GM19035 (cell line): ENCODE results near the gene FRMD4B.

ENCODE experiments used
- ATAC-seq: cut with Tn5 transposase; IDR thresholded peaks from one replicate; pipeline ENCODE4 v1.9.1; 2021; ENCODE audit not compliant: unreplicated experiment

Gene FRMD4B

DNA sequence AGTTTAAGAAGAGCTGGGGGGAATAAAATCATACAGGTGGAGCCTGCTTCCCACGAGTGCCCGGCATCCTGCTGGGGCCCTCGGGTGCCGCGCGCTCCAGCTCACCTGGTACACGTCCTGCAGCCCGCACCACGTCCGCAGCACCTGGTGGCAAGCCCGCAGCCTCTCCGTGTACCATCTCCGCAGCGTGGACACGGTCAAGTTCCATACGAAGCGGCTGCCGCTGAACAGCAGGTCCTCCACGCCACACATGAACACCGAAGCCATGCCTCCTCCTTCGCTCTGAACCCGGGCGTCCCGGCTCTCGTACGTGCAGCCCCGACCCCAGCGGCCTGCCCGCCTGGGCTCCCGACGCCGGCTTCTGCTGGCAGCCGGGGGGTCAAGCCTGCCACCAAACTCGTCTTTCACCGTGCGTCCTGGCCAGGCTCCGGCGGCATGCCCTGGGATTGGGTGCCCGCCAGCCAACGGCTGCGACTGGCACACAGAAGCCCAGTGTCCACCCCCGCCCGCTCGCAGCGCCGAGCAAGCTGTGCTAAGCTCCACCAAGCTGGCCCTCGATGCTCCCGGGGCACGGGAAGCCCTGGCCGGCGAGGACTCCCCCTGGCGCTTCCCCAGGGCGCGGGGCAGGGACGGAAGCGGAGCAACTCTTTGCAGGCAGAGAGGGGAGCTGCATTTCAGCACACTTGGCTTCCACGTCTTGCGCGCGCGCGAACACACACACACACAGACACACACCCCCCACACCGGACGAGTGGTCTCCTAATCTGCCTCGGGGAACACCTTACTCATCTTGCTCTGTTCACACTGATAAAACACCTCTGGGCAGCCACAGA is at the start of gene FRMD4B:
Gene FRMD4B (minus strand): TSS at position 366 of the 833 bp plus-strand sequence. CDS start 99 bp downstream, at position 267.
- ATAC-seq = no peak

DNA sequence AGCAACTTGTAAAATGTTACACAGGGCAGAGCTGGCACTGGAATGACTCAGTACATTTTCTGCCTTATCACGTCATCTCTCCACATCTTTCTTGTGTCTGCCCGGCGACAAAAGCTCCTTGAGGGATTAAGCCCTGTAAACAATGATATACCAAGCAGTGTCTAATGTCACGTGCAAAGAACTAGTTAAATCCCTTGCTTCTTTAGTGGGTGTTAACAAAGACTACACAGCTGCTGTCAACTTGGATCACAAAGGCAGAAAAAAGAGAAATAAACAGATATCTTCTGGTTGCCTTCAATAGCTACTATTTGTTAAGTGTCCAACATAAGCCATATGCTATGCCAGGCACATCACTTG is 48.1 kb upstream of the FRMD4B start:
- ATAC-seq = no peak

DNA sequence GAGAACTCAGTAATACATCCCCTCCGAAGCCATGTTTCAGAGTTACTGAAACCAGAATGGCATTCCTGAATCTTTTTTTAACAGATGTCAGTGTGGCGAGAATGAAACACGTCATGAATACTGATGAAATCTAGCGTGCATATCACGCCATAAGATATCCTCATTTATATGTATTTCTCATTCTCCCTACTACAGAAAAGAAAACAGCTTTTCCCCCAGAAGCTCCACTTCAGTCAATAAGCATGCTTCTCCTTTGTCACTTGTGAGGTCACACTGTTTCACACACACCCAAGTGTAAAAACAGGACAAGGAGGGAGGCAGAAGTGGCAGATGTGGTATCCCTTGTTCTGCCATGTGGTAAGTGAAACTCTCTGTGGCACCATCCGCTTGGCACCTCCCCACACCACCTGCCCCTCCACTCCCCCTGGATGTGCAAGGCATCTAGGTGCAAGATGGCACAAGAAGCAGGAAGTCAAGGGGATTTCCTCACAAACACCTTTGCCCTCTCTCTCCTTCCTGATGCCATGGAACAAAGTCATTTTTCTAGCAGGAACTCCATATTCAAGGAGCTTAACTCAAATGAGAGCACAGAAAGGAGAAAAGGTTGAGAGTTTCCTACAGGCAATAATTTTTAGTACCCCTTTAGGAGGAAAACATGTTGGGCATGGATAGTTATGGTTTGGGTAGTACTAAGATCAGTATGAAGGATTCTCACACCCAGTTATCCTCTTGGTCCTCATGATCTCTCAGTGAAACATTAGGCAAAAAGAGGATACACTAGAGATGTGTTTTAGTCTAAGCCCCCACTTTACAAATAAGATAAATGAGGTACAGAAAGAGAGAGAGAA is 47.5 kb upstream of the FRMD4B start:
- ATAC-seq = no peak

DNA sequence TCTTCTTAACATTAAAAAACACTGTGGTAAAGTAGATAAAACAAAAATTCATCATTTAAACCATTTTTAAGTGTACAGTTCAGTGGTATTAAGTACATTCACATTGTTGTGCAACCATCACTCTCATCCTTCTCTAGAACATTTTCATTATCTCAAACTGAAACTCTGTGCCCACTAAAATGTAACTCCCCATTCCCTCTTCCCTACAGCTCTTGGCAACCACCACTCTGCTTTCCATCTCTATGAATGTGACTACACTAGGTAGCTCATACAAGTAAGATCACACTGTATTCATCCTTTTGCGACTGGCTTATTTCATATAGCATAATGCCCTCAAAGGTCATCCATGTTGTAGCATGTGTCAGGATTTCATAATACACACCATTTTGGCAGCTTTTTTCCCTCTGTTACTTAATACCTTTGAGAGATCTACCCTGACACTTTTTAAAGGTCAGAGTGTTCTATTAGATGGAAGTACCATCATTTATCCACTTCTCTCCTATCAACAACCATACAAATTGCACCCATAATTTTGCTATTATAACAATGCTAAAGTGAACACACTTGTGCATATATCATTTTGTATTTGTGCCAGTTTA is 42.9 kb upstream of the FRMD4B start:
- ATAC-seq = no peak

DNA sequence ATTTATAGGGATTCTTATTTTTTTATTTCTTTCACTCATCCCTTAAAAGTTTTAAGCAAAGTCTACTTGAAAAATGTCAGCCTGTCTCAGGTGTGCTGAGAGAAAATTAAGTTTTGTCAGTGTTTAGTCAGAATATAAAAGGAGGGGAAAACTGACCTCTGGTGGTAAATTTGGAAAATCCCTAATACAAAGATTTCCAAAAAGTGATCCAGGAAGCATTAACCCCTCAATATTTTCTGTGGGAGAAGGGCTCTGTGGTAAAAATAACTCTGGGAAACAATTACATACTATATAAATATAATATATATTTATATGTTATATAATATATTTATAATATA is 41.0 kb upstream of the FRMD4B start:
- ATAC-seq = no peak

DNA sequence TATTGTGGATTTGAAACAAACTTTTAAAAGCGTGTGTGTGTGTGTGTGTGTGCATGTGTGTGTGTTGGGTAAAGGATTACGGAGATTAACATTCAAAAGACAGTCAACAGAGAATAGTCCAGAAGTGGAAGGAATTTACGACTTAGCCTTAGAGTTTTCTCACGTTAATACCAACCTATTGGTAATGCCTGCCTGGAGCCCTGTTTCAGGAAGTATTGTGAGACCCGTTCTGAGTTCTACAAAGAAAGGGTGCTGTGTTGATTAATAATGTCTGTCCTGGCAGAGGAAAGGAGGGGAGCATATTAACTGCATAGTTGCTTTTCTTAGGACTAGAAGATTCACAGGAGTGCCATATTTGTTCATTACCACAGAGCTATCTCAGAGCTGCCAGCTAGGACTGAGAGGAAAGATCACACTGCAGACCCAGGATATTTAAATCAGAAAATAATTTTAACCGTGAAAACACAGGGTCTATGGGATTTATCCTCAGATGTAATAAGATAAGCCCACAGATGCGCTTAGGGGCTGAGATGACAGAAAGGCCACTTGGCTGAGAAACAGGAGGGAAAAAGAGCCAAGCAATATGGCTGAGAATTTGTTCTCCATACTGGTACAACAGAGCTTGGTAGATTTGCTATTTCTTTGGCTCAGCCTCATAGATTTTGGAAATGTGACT is 40.5 kb upstream of the FRMD4B start:
- no peak for ATAC-seq

DNA sequence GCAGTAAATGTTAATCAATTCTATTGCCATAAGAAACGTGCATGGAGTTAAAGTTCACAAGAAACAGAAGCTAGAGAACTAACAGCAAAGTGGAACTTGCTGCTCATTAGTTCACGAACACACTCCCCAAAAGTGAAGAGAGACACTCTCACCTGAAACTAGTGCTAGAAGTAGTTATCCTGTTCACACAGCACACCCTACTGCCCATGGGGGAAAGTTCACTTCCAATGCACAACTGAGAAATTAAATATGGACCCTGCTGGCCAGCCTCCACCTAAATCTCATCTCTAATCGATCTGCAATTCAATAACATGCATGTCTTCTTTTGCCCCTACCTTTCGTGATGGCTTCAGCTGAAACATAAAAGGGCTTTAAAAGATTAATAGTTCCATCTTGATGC is 39.4 kb upstream of the FRMD4B start:
- peak; percentile 84 for ATAC-seq

DNA sequence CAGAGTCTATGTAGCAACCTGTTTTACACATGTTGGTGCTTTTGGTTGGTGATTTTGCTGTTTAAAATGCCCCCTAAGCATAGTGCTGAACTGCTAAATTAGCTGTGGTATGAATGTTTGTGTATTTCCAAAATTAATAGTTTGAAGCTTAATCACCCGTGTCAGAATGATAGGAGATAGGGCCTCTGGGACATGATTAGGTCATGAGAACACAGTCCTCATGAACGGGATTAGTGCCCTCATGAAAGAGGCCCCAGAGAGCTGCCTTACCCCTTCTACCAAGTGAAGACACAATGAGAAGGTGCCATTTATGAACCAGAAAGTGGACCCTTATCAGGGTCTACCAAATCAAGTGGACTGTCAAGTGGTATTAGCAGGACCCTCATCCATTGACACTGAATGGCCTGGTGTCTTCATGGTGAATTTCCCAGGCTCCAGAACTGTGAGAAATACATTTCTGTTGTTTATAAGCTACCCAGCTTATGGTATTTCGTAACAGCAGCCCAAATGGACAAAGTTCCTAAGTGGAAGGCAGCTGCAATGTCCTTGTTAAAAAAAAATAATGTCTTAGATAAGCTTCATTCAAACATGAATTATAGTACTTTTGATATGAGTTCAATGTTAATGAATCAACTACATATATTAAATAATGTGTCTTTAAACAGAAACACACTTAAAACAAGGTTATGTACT is 37.7 kb upstream of the FRMD4B start:
- no peak for ATAC-seq

DNA sequence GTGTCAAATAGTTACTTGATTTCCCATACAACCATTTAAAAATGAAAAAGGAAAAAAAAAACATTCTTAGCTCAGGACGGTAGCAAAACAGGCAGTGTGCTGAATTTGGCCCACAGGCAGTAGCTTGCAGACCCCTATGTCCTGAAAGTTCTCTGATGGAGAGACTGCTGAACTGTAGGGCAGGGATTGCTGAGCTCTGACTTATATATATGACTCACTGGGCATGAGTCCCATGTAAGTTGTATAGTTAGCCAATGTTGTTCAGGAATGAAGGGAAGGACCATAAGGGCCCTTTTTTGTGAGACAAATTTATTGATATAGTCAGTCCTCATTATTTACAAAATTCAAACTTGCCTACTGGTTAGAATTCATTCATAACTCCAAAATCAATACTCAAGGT is 36.9 kb upstream of the FRMD4B start:
- no peak for ATAC-seq

DNA sequence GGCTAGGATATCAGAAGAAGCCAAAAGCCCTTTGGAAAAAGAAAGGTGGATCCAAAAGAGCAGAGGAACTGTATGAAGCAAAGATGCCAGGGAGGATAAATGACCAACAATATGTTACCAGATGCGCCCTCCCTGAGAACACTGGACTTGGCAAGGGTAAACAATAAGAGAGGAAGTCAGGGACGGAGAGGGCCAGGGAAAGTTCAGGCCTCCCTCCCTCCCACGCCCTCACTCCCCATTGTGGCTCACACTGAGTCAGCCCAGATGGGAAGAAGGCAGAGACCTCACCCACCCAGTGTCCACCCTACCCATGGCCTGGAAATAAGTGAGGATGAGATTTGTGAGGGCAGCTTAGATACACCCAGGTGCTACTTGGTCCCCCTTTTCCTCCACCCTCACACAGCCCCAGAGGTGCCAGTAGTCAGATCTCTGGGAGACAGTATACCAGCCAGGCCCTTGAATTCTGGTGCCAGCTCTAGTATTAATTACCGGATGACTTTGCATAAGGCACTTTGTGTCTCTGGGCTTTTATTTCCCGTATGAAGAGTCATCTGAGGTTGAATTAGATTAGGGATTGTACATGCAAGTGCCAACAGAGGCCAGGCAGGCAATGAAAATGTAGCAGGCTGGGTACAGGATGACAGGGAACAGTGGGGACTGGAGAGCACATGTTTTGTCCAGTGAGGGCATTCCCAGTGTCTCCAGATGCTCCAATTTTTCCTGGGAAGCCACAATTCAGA is 35.1 kb upstream of the FRMD4B start:
- no peak for ATAC-seq

DNA sequence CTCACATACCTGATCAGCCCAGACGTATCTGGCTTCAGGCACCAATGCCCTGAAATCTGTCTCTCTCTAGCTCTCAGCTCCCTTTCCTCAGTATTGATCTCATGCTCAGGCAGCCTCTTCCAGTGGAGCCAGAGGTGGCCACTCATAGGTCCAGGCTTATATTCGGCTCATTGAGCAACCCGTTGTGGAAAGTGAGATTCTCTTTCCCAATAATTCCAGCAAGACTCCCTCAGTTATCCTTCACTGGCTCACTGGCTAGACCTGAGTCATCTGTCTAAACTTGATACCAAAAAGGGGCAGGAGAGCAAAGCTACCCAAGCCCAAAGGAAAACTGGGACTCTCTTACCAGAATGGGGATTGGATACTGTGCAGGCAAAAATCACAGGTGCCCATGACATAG is 33.4 kb upstream of the FRMD4B start:
- no peak for ATAC-seq

DNA sequence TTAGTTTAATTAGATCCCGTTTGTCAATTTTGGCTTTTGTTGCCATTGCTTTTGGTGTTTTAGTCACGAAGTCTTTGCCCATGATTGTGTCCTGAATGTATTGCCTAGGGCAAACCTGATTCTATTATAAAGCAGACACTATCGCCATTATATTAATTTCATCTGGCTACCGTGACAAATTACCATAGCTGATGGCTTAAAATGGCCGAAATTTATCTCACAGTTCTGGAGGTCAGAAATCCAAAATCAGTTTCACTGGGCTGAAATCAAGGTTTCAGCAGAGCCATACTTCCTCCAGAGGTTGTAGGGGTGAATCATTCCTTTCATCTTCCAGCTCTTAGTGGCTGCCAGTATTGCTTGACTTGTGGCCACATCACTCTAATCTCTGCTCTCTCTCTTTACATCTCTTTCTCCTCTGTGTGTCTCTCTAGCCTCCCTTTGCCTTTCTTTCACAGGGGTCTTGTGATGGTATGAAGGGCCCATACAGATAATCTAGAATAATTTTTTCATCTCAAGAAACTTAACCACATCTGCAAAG is 31.7 kb upstream of the FRMD4B start:
- no peak for ATAC-seq

DNA sequence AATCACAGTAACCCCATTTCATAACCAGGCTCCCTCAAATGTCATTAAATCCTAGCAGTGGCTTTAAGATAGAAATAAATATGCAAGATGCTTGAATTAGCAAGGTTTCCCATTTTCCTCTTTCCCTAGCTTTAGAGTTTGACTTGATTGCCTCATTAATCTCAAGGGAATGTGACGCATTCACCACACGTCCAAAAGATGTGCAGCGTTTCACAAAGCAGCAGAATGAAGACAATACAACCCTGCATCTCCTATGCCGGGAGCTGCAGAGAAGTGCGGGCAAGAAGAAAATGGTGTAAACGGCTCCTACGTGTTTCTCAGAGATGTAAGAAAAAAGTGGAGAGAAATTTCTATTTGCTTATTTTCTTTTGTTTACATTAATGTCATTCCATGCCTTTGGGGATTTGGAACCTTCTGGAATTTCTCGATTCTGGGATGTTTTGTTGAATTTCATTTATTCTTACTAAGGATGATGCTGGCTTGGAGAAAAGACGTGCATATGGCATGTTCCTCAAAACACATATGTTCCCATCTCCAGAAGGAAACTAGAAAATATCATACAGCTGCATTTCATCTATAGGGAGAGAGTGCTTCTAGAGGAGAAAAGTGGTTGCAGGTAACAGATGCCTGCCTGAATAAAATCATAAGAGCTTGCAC is 27.8 kb upstream of the FRMD4B start:
- no peak for ATAC-seq

DNA sequence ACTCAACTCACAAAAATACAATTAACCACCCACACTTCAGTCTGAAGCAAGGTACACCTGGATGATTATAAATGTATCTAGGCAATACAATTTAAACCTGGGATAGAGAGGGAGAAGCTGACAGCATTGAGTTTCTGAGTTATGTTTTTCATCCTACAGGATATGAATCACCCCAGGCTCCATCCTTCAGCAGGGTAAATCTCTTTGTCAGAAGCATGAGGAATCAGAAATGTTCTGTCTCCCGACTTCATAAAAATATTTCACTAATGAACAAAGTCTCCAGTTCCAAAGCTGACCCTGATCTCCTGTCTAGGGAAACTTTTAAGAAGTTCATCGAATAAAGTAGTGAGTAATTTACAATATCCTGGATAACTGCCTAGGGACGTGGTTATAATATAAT is 25.5 kb upstream of the FRMD4B start:
- no peak for ATAC-seq

DNA sequence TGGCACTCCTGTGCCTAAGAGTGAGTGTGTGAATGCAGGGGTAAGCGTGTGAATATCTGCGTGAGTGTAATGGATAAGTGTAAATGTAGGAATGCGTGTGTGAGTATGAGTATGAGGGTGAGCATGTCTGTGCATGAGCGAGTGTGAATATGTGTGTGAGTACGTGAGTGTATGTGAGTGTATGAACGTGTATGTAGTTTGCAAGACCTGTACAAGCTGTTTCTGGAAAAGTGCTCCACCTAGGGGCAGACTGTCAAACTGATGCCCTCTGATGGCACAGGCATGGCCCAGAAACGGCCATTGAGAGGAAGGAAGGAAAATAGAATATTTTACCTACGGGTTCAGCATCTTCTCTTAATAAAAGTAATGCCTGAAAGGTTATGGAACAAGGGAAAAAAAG is 24.4 kb upstream of the FRMD4B start:
- peak; percentile 99 for ATAC-seq

DNA sequence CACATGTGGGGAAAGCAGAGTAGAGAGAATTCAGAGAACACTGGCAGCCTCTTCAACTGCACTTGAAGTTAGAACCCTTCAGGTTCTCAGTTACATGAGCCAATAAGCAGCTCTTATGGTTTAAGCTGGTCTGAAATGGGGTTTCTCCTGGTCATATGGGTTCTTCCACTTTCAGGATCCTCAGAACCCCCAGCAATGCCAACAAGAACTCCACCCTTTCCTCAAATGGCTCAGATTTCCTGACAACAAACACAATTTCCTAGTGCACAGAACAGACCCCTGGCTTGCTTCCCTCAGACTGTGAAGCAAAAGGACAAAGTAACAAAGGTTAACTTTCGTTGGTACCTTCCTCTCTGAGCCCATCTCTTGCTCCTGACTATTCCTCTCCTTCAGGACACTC is 23.9 kb upstream of the FRMD4B start:
- no peak for ATAC-seq

DNA sequence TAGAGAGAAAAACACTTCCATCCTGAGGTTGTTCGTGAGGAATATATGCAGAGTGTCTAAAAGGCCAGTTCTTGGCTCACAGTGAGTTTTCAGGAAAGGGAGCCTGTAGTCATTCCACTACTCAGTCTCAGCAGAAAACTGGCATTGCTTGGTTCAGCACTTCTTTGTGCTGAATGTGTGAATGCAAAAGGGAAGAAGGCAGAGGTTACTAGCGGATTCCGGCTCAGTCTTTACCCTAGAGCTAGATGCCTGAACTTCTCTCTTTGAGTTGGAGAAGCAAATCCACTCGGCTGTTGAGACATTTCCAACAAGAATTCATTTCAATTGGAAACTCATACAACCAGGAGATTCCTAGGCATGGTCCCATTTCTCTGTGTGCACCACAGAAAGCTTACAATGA is 23.1 kb upstream of the FRMD4B start:
- ATAC-seq = no peak

DNA sequence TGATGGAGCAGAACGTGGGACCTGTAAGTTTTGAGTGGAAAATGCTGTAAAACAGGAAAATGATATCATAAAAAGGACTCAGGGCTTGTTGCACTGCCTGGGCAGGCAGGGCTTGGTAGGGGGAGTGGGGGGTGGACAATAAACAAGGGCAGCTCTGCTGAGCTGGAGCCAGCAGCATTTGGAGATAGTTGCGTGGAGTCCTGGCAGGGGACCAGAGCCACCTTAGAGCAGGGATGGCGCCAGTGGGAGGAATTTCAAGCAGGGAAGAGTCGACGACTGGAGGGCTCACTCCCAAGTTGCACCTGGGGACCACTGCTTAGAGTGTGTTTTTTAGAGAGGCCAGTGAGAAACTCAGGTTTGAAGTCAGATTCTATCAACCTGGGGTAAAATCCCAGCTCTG is 22.7 kb upstream of the FRMD4B start:
- ATAC-seq = no peak

DNA sequence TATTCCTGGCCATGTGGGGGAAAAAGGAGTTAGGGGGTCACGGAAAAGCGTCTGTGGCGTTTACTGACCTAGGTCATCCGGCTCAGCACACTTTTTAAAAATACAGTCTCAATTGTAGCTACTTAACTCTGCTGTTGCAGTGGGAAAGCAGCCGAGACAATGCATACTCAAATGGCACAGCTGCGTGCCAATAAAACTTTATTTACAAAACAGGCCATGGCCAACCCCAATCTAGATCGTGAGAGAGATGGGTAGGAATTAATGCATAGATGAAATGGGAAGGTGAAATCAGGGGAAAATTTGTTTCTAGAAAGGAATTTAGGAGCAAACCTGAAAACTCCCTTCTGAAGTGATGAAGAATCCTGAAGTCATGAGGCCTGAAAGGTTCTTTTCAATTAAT is 22.0 kb upstream of the FRMD4B start:
- no peak for ATAC-seq
